ENCODE measurements around the gene ROCK2.

The ROCK2 gene

DNA sequence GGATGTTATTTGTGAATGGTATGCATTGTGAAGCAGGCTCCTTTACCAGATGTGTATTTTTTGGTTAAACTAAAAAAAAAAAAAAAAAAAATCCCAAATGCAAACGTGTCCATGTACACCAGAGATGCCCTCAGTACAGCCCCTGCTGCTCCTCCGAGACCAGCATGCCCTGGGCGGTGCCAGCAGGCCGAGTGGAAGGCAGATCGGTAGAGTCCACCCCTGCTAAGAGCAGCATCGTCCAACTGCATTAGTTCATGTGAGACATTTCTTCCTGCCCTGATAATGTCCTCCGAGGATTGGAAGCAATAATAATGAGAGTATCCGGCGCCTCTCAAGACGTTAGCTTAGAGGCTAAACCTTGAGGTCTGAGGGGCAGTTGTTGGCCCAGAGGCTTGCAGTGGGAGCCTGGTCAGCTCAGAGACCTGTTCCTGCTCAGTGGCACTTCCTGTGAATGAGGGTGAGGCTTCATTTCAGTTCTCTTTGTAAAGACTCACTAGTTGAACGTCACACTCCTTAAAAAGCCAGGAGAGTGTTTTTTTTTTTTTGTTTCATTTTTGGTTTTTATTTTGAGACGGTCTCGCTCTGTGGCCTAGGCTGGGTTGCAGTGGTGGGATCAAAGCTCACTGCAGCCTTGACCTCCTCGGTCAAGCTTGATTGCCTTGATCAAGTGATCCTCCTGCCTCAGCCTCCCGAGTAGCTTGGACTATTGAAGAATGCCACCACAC lies 183.5 kb downstream of the ROCK2 start:
- CTCF ChIA-PET = interaction anchor here (1.7 kb wide), 1 partner anchor 28 kb away, joined by 8 read pairs; a partner anchor contains a TSS
- H3K27ac ChIP-seq = no peak overlapping the region
- POLR2A ChIA-PET (ENCODE audit: low non-redundant PET) = no interaction called here
- DNase-seq (ENCODE audit: low spot score) = no peak
- TF ChIP-seq, protein P1, sequence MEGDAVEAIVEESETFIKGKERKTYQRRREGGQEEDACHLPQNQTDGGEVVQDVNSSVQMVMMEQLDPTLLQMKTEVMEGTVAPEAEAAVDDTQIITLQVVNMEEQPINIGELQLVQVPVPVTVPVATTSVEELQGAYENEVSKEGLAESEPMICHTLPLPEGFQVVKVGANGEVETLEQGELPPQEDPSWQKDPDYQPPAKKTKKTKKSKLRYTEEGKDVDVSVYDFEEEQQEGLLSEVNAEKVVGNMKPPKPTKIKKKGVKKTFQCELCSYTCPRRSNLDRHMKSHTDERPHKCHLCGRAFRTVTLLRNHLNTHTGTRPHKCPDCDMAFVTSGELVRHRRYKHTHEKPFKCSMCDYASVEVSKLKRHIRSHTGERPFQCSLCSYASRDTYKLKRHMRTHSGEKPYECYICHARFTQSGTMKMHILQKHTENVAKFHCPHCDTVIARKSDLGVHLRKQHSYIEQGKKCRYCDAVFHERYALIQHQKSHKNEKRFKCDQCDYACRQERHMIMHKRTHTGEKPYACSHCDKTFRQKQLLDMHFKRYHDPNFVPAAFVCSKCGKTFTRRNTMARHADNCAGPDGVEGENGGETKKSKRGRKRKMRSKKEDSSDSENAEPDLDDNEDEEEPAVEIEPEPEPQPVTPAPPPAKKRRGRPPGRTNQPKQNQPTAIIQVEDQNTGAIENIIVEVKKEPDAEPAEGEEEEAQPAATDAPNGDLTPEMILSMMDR (conservative IDR thresholded peaks at IDR 0.05; ENCODE audit: low read depth) = no peak

DNA sequence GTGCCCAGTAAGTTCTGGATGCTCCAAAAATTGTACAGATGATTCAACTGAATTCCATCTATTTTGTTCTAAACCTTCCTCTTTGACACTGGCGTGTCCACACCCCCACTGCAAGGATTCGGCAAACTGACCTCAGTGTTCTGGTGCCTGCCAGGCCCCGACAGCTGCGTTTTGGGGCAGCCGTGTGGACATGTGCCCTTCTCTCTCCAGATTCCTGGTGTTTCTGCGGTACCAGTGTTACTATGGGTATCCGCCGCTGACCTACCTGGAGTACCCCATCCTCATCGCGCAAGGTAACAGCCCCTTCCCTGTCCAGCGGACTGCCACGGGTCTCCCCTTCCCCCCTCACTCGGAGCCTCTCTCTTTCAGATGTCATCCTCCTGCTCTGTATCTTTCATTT lies 184.2 kb downstream of the ROCK2 start:
- CTCF ChIA-PET = no interaction called here
- no peak for DNase-seq (ENCODE audit: low spot score)
- no peak overlapping the region for H3K27ac ChIP-seq
- POLR2A ChIA-PET (ENCODE audit: low non-redundant PET) = no interaction called here
- TF ChIP-seq, protein P1 (conservative IDR thresholded peaks at IDR 0.05; ENCODE audit: low read depth) = no peak

DNA sequence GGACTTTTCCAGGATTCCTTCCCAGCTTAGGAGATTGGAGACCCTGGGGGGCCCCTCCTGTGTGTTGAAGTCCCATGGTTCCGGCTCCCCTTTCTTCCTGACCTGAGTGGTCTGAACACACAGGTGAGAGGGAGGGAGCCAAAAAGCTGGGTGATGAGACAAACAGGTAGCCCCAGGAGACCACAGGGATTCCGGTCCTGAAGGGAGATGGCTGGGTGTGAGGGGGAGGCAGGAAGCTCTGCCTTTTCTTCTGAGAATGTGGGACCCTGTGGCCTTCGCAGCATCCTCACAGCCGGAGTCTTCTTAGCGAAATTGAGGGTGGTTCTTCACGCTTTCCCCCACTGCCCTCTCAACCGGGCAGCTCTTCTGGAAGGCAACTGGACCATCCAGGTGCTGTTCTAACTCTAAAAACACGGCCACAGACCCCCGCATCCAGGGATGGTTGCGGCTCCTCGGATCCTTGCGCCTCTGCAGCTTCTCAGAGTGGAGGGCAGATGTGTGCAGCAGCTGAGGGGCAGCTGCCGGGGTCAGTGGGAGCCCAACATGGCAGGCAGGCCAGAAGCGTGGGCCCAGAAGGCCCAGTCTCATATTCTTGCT lies 184.8 kb downstream of the ROCK2 start:
- TF ChIP-seq, protein P1 (conservative IDR thresholded peaks at IDR 0.05; ENCODE audit: low read depth) = no peak
- H3K27ac ChIP-seq = no peak overlapping the region
- DNase-seq (ENCODE audit: low spot score) = no peak
- POLR2A ChIA-PET (ENCODE audit: low non-redundant PET) = no interaction called here
- CTCF ChIA-PET = no interaction called here

DNA sequence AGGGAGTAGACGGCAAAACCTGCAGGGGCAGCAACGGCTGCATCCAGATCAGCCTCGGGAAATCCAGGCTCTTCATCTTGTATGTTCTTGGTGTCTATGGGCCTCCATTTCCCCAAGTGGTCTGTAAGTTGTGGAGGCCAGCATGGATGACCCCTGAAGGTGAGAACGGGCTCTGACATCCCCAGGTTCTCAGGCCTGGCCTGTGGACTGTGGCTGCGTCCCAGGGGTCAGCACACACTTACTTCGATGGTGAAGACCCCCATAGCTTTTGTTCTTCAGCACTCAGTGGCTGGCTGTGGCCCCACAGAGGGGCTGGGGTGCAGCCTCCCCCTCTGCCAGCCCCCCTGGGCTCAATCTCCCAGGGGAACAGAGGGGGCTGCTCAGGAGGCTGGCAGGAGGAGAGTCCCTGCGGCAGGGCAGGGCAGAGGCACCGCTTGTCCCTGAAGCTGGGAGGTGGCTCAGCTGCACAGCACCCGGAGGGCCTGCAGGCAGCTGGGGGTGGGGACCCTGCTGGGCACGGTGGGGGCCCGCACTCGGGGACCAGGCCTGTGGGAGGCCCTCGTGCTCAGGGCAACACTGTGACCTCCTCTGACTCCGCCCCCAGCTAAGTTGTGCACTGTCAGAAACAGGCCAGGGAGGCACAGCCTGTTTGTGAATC lies 185.4 kb downstream of the ROCK2 start:
- CTCF ChIA-PET = interaction anchor here (0.6 kb wide), 1 partner anchor 135 kb away, joined by 4 read pairs; no protein-coding TSS in a partner anchor
- TF ChIP-seq, protein P1 (conservative IDR thresholded peaks at IDR 0.05; ENCODE audit: low read depth) = no peak
- no peak for DNase-seq (ENCODE audit: low spot score)
- no peak overlapping the region for H3K27ac ChIP-seq
- POLR2A ChIA-PET (ENCODE audit: low non-redundant PET) = no interaction called here

DNA sequence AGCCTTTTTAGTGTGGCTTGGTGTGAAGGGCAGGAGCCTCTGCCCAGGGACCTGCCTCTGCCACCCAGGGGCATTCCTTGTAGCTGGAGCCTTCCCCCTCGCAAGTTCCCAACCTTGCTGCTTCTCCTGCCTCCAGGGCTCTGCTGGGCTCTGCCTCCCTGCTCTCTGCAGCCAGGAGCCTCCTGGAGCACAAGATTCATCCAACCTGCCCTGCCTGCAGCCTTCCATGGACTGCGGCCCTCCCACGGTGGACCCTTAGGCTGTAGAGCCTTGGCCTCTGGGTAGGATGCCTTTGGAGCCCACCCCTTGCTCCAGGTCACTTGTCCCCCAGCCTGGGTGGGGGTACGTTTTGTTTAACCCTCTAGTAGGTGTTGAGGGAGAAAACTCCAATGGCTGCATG lies 186.7 kb downstream of the ROCK2 start:
- ChIA-PET POLR2A (ENCODE audit: low non-redundant PET) (no interaction called here), CTCF (interaction anchor here (1.2 kb wide), 1 partner anchor 25 kb away, joined by 6 read pairs; a partner anchor contains a TSS)
- no peak for DNase-seq (ENCODE audit: low spot score)
- TF ChIP-seq, protein P1 (conservative IDR thresholded peaks at IDR 0.05; ENCODE audit: low read depth) = no peak
- no peak overlapping the region for H3K27ac ChIP-seq

DNA sequence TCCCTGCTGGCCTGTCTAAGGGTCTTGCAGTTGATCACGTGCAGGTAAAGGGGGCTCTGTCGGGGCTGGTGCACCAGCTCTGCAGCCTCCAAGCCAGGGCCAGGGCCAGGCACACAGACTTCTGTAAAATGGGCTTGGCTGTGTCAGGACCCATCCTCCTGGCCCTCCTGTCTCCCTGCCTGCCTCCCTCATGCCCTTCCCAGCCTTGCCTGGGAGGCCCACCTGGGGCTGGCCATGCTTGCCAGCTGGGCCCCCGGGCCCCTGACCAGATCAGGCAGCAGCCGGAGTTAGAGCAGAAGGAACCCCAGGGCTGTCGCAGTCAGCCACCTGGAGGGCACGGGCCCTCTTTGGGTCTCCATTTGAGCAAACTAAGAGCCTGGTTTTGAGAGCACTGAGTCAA lies 187.1 kb downstream of the ROCK2 start:
- no peak for DNase-seq (ENCODE audit: low spot score)
- ChIA-PET POLR2A (ENCODE audit: low non-redundant PET) (no interaction called here), CTCF (interaction anchor here (1.2 kb wide), 1 partner anchor 25 kb away, joined by 6 read pairs; a partner anchor contains a TSS)
- no peak overlapping the region for H3K27ac ChIP-seq
- TF ChIP-seq, protein P1 (conservative IDR thresholded peaks at IDR 0.05; ENCODE audit: low read depth) = no peak
